ACC112 (cell line): ENCODE measurements around the gene TIMM13.
"Not testable (repeated sequence)": the region's sequence is repeated elsewhere in the genome, so short reads cannot be mapped to it uniquely, and the experiment has no call there.

Source experiments
- H2AFZ ChIP-seq: fragments of 200-600 bp; sonication (generic); one replicate; pipeline ENCODE4 v1.6.0; 2017; ENCODE audit warnings: antibody characterized with exemption, low read length; ENCODE audit not compliant: unreplicated experiment
- H3K27ac ChIP-seq: fragments of 200-600 bp; sonication (generic); 2 replicates; pipeline ENCODE4 v1.5.1; 2014; ENCODE audit warnings: low read depth, mild to moderate bottlenecking, antibody characterized with exemption, low read length, moderate library complexity
- H3K27me3 ChIP-seq: fragments of 200-600 bp; sonication (generic); 2 replicates; pipeline ENCODE4 v1.6.1; 2014; ENCODE audit warnings: mild to moderate bottlenecking, antibody characterized with exemption, low read length, moderate library complexity, mixed read lengths; ENCODE audit not compliant: insufficient read depth
- H3K36me3 ChIP-seq: fragments of 200-600 bp; sonication (generic); 2 replicates; pipeline ENCODE4 v1.6.1; 2016; ENCODE audit warnings: mild to moderate bottlenecking, antibody characterized with exemption, low read length, moderate library complexity, mixed read lengths; ENCODE audit not compliant: insufficient read depth
- H3K4me1 ChIP-seq: fragments of 200-600 bp; sonication (generic); one replicate; pipeline ENCODE4 v1.6.1; 2016; ENCODE audit warnings: low read length, mixed read lengths; ENCODE audit not compliant: insufficient read depth, unreplicated experiment, control insufficient read depth
- H3K4me3 ChIP-seq: fragments of 200-600 bp; sonication (generic); 2 replicates; pipeline ENCODE4 v1.5.1; 2014; ENCODE audit warnings: mild to moderate bottlenecking, low read depth, low read length
- H3K79me2 ChIP-seq: fragments of 200-600 bp; sonication (generic); one replicate; pipeline ENCODE4 v1.6.0; 2016; ENCODE audit warnings: low read length; ENCODE audit not compliant: control insufficient read depth, unreplicated experiment, insufficient read depth

The TIMM13 gene

GRCh38 chr19:2427429-2428320 is at the start of gene TIMM13:
Gene TIMM13 (minus strand): TSS chr19:2427586. CDS start chr19:2427533, 53 bp downstream.
- peak within 1 kb of the TSS; percentile 91 for H3K27ac ChIP-seq
- H2AFZ ChIP-seq = peak within 1 kb of the TSS; percentile 88
- H3K4me1 ChIP-seq = peaks cover 11% of the 10 kb centered on the region
- H3K27me3 ChIP-seq = no peaks in the 10 kb centered on the region
- H3K36me3 ChIP-seq = no peaks in the 10 kb centered on the region
- H3K4me3 ChIP-seq = peak within 1 kb of the TSS; percentile 98
- peaks cover 29% of the 10 kb centered on the region for H3K79me2 ChIP-seq

DNA sequence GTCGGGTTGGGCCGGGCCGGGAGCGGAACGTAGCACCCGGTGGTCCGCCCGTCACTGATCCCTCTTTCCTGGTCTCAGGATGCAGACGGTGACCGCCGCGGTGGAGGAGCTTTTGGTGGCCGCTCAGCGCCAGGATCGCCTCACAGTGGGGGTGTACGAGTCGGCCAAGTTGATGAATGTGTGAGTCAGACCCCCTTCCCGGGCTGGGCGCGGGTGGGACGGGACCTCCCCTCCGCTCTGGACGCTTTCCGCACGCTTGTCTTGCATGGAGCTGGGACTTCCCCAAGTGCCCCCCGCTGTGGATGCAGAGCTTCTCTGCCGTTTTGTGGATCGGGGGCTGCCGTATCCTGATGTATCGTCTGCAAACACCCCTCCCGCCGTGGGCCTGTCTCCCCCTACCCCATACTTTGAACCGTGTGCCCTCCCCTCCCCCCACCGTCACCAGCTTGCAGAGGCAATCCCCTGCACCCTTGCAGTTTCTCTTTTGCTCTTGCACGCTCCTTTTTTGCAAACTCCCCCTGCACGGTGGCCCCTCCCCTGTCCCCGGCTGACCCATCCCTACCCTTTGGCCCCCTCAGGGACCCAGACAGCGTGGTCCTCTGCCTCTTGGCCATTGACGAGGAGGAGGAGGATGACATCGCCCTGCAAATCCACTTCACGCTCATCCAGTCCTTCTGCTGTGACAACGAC is 49.2 kb upstream of the TIMM13 start:
- peak overlapping the region; percentile 82 for H3K27ac ChIP-seq
- peaks cover 21% of the 10 kb centered on the region for H3K36me3 ChIP-seq
- no peaks in the 10 kb centered on the region for H3K4me1 ChIP-seq
- H2AFZ ChIP-seq = no peak overlapping the region
- H3K79me2 ChIP-seq = peaks cover 32% of the 10 kb centered on the region
- H3K4me3 ChIP-seq = peak overlapping the region; percentile 100
- no peaks in the 10 kb centered on the region for H3K27me3 ChIP-seq

GRCh38 chr19:2475702-2476450 is 48.5 kb upstream of the TIMM13 start, which contains the start of gene GADD45B:
Gene GADD45B (plus strand): TSS chr19:2476127. CDS start chr19:2476359, 232 bp downstream.
- Histone ChIP-seq H3K4me1 (no peaks in the 10 kb centered on the region), H3K27me3 (no peaks in the 10 kb centered on the region), H2AFZ (no peak within 1 kb of the TSS), H3K79me2 (peaks cover 32% of the 10 kb centered on the region), H3K4me3 (peak within 1 kb of the TSS; percentile 100), H3K27ac (peak within 1 kb of the TSS; percentile 82), H3K36me3 (peaks cover 21% of the 10 kb centered on the region)

- Histone ChIP-seq H3K27me3 (no peaks in the 10 kb centered on the region), H3K4me1 (no peaks in the 10 kb centered on the region), H3K79me2 (peaks cover 32% of the 10 kb centered on the region), H3K36me3 (peaks cover 21% of the 10 kb centered on the region), H2AFZ (no peak overlapping the region), H3K27ac (peak overlapping the region; percentile 76), H3K4me3 (peak overlapping the region; percentile 100)
These were observed 47.8 kb upstream of the TIMM13 start for GRCh38 chr19:2475018-2475701.

DNA sequence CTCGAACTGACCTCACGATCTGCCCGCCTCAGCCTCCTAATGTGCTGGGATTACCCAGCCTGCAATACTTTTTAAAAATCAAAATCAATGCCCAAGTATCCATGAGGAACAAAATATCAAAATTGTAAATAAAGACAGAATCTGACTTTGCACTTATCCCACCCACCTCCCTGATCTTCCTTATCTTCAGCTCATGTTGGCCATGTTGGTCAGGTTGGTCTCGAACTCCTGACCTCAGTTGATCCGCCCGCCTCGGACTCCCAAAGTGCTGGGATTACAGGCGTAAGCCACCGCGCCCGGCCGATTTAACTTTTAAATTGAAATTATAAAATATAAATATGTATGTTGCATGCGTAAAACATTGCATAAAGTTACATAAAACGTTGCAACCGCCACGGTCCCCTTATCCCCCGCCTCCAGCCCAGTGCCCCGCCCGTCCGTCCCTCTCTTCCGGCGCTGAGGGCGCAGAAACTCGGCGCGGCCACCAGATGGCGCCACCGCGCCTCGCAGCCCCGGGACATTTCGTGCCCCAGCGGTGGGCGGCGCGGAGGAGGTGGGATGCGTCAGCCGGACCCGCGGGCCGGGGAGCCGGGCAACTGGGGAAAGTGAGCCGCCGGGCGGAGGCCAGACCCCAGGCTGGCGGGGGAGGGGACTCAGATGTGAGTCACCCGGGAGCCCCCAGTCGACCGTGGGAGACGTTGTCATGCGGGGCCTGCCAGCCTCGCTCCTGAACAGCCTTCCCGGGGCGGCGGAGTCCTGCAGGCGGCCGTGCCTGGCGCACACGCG is 47.0 kb upstream of the TIMM13 start:
- Histone ChIP-seq H3K79me2 (peaks cover 32% of the 10 kb centered on the region), H2AFZ (no peak overlapping the region), H3K27ac (peak overlapping the region; percentile 76), H3K4me3 (peak overlapping the region; percentile 100), H3K27me3 (no peaks in the 10 kb centered on the region), H3K4me1 (peaks cover 5% of the 10 kb centered on the region), H3K36me3 (peaks cover 21% of the 10 kb centered on the region)

GRCh38 chr19:2469915-2470200 is 42.5 kb upstream of the TIMM13 start:
- H3K36me3 ChIP-seq, H3K79me2 ChIP-seq, H3K4me3 ChIP-seq, H3K27me3 ChIP-seq, H2AFZ ChIP-seq: not testable (repeated sequence)
- H3K27ac ChIP-seq = peak overlapping the region; percentile 30; the same call in 1 of the 2 replicates
- peaks cover 16% of the 10 kb centered on the region for H3K4me1 ChIP-seq

GRCh38 chr19:2469102-2469914 is 41.9 kb upstream of the TIMM13 start:
- H3K4me1 ChIP-seq = peaks cover 16% of the 10 kb centered on the region
- no peaks in the 10 kb centered on the region for H3K27me3 ChIP-seq
- no peaks in the 10 kb centered on the region for H3K36me3 ChIP-seq
- H3K4me3 ChIP-seq = no peak overlapping the region
- no peaks in the 10 kb centered on the region for H3K79me2 ChIP-seq
- H3K27ac ChIP-seq = peak overlapping the region; percentile 61
- no peak overlapping the region for H2AFZ ChIP-seq

DNA sequence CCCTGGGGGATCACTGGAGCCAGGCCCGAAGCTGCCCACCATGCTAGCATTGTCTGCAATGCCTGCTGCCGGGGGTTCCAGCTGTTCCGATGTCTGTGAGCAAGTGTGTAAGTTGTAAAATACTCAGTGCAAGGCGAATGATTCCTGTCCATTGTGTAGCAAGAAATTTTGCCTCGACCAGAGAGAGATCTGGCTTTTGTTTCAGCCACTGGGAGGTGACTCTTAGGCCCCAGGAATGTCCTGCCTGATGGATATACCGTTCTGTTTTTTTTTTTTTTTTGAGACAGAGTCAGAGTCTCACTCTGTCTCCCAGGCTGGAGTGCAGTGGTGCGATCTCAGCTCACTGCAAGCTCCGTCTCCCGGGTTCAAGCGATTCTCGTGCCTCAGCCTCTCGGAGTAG is 41.2 kb upstream of the TIMM13 start:
- H3K36me3 ChIP-seq = no peaks in the 10 kb centered on the region
- H3K27me3 ChIP-seq = no peaks in the 10 kb centered on the region
- H2AFZ ChIP-seq = no peak overlapping the region
- no peak overlapping the region for H3K4me3 ChIP-seq
- no peaks in the 10 kb centered on the region for H3K79me2 ChIP-seq
- peaks cover 16% of the 10 kb centered on the region for H3K4me1 ChIP-seq
- no peak overlapping the region for H3K27ac ChIP-seq

- no peak overlapping the region for H2AFZ ChIP-seq
- H3K4me3 ChIP-seq = no peak overlapping the region
- H3K36me3 ChIP-seq = no peaks in the 10 kb centered on the region
- no peak overlapping the region; the same call in 1 of the 2 replicates for H3K27ac ChIP-seq
- H3K79me2 ChIP-seq = no peaks in the 10 kb centered on the region
- H3K4me1 ChIP-seq = peaks cover 10% of the 10 kb centered on the region
- no peaks in the 10 kb centered on the region for H3K27me3 ChIP-seq
These were observed 37.0 kb upstream of the TIMM13 start for GRCh38 chr19:2464389-2464788.
